ENCODE measurements around the gene ZGPAT.
"Not testable (repeated sequence)": the region's sequence is repeated elsewhere in the genome, so short reads cannot be mapped to it uniquely, and the experiment has no call there.

Gene ZGPAT

DNA sequence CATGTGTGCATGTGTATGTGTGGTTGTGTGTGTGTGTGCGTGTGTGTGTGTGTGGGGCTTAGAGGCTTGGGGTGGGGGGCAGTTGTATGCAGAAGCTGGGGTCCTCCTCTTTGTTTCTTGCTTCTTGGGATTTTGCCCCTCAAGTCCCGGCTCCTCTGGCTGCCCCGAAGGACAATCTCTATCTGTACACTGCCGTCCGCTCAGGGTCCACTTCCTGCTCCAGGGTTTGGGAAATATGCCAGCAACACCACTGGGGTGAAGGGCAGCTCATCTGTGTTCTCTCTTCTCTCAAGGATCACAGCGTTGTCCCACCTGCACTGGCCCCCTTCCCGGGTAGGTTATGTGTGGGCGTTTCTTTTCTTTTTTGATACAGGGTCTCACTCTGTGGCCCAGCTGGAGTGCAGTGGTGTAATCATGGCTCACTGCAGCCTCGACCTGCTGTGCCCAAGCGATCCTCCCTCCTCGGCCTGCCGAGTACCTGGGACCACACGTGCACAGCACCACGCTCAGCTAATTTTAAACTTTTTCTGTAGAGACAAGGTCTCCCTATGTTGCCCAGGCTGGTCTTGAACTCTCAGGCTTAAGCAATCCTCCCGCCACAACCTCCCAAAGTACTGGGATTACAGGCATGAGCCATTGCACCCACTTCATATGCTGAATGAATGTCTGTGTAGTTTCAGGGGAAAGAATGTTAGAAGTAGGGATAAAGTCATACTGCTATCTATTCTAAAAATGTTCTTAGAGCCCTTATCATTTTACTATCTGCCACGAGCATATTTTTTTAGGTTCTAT, 57.4 kb downstream of the ZGPAT start:
- DNase-seq (ENCODE audit: low read depth, low spot score), result no peak

DNA sequence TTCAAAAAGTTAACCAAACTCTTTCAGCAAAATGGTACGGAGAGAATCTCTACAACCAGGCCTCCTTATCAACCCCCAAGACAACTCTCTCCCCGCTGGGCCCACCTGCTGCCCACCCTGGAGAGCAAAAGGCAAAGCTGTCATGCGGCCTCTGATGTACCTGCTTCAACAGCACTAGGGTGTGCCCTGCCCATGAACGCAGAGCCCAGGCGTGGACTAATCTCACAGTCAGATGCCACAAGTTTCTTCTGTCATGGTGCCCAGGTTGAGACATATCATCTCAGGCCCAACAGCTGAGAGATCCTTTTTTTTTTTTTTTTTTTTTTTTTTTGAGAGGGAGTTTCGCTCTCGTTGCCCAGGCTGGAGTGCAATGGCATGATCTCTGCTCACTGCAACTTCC, 58.1 kb downstream of the ZGPAT start:
- DNase-seq (ENCODE audit: low read depth, low spot score), result no peak

DNA sequence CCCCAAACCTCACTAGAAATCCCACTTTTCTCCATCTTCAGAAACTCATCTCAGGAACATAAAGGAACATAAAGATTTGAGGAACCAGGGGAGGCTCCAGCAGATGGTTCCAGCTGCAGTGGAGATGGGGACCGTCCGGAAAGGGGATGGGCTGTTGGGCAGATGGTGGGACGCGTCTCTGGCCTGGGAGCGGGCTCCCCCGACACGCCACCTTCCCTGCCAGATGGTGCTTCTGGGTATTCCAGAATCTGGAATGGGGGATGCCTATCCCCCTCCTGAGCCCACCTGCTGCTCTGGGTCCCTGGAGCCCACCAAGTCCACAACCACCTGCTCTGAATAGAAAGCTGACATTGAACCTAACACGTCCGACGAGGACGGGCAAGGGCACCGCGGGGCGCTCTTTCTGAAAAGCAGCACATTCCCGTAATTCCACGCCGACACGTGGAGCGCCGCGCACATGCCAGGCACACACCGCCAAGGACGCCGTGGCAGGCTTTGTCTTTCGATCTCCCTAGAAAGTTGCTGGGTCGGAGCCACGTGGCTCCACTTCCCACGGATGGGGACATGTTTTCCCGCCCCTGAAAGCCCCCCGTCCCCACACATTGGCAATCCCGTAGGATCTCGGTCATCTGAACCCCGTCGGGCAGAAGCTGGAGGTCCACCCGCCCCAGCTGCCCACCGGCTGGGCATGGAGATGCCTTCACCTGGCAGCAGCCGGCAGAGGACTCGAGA, 59.0 kb downstream of the ZGPAT start:
- no peak for DNase-seq (ENCODE audit: low read depth, low spot score)

DNA sequence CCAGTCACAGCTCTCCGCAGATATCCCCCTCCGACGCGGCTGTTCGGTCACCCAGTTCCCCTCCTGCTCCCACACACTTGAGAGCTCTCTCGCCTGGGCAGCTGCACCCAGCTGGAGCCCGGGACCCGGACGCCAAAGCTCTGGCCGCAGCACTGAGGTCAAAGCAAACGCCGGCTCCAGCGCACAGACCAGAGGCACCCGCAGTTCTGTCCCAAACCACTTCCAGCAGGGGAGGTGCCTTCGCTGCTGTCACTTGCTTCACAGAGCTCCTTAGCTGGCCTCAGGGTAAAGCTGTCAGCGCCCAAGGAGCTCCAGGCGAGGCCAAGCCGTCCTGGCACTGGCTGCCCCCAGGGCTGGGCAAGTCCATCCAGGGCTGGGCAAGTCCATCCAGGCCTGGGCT, 59.6 kb downstream of the ZGPAT start:
- no peak for DNase-seq (ENCODE audit: low read depth, low spot score)

DNA sequence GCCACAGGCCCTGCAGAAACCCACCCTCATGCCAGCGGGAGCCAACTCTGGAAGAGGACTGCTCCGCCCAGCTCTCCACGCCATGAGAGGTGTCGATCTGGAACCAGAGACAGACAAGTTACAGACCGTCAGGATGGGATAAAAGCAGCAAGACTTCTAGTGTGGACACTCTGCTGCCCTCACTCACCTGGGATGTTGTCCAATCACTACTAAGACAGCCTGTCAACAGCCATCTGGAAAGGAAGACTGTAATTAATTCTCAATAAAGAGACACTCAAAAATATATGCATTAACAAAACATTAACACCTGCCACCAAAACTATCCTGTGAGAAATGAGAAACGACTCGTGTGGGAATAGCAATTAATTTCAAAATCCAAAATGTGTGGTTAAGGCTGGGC, 60.0 kb downstream of the ZGPAT start:
- DNase-seq (ENCODE audit: low read depth, low spot score), result no peak

DNA sequence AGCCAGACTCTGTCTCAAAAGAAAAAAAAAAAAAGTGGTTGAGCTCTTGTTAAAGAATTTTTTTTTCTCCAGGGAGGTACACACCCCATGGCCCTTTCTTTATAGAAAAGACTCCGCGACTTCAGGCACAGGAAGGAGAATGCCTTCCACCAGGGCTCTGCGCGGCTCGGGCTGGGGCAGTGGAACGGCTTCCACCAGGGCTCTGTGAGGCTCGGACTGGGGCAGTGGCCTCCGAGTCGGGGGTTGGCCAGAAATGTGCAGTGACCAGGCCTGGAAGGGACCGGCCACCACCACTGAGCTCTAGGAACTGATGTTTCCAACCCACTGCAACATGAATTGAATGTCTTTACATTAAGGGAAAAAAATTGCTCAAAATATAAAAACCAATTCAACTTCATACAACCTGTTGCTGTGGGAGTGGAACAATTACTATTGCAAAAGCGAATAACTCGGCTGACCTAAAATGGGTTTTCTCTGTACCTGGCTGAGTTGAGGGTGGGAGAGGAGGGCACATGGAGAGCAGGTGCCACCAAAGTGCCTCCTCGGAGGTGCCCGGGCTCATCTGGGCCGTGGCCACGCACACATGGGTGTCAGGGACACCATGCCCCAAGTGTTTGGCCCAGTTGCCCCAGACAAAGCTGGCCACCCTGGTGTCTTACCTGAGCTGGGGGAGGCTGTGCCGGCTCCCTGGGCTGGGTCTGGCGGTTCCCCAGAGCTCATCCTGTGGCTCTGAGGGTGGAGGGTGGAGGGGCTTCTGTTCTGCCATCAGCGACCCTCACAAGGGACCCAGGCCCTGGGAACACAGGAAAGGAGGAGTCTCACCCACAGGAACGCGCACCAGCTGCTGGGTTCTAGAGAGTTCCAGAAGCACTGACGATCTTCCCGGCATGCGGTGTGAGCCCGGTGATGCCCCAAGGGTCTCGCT, 61.0 kb downstream of the ZGPAT start:
- no peak for DNase-seq (ENCODE audit: low read depth, low spot score)

DNA sequence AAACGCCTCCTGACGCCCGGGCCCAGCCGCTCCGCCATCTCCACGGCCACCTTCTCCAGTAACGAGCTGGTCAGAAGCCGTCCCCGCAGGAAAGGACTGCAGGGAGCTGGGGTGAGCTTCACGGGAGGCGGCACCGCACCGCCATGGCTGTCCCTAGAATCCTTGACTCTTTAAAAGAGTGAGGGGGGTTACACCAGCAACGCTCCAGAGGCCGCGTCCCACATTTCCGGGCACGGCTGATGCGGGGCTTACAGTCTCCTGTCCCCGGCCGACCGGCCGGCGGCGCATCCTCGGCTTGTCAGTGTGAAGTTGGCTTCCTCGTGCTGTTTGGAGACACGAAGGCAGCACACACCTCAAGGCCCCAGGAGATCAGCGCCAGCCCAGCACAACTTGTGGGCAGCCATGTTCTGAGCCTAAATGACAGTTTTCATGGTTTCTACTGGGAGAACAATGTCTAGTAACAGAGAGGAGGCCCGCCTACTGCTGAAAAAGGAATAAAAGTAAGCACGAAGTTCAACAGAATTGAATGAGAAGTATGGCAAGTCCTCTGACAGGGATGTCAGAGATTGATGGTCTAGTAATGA, 62.1 kb downstream of the ZGPAT start:
- DNase-seq (ENCODE audit: low read depth, low spot score), result no peak

DNA sequence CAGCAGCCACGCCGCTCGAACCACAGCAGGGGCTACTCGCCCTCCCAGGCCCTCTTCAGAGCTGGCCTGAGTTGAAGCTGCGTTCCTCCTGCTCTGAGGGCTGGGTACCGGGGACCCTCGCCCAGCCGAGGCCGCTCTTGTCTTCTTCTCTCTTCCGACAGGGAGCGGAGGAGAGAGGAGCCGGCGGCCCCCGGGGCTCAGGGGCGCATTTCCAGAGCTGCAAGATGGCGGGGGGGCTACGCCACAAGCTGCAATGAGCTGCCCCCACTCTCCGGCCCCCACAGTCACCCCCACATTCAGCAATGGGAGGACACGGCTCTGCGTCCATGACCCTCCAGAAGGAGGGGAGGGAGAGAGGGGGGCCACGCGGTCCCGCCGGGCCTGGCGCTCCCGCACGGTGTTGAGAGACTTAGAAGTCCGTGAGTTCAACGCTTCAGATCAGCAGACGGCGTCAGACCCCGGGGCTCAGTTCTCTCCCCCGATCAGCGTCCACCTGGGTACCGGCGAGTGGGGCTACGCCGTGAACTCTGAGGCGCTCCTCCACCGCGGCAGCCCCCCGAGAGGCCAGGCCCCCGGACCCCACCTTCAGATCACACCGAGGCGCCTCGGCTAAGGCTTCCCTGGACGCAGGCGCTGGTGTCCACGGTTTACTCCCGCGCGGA, 63.3 kb downstream of the ZGPAT start:
- no peak for DNase-seq (ENCODE audit: low read depth, low spot score)

DNA sequence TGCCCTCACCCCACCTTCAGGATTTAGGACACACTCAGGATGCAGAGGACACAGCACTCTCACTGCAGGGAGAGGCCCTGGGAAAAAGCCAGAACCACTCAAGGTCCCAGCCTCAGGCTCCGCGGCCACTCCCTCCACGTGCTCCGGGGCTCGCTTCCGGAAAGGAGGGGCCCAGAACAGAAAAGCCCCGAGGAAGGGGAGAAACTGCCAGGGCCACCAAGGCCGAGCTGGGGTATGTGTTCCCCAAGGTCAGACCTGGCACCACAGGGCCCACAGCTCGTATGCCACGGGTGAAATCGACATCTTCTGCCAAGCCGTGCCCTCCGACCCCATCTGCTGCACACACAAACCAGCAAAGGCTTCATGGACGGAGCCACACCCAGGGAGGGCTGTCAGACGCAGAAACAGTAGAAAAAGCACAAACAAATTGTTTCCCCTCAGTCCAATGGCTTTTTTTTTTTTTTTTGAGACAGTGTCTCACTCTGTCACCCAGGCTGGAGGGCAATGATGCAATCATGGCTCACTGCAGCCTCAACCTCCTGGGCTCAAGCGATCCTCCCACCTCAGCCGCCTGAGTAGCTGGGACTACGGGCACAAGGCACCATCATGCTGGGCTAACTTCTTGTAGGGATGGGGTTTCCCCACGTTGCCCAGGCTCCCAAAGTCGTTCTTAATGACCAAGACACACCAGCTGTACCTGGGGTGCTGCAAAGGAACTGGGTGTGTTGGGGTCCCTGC, 65.1 kb downstream of the ZGPAT start:
- no peak for DNase-seq (ENCODE audit: low read depth, low spot score)

DNA sequence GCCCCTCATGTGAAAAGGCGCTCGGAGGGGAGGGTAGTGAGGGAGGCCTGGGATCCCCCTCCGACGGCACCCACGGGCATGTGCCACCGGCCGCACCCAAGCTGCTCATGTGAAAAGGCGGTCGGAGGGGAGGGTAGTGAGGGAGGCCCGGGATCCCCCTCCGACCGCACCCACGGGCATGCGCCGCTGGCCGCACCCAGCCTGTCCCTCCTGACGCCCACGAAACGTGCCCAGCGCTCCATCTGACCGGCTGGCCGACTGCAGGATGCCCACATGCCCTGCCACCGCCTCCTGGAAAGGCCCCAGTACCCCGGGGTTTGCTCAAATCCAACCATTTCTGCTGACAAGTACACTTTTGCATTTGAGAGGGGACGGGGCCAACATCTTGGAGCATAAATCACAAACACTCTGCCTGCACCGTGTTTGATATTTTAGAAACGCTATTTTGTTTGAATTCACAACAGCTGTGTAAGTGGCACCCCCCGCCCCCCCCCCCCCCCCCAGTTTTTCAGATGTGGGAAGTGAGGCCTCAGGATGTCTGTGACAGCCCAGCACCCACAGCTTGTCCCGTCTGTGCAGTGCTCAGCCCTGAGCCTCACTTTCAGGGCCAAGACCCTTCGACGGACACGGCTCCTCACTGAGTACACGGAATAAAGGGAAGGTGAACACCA, 65.9 kb downstream of the ZGPAT start:
- no peak for DNase-seq (ENCODE audit: low read depth, low spot score)

DNA sequence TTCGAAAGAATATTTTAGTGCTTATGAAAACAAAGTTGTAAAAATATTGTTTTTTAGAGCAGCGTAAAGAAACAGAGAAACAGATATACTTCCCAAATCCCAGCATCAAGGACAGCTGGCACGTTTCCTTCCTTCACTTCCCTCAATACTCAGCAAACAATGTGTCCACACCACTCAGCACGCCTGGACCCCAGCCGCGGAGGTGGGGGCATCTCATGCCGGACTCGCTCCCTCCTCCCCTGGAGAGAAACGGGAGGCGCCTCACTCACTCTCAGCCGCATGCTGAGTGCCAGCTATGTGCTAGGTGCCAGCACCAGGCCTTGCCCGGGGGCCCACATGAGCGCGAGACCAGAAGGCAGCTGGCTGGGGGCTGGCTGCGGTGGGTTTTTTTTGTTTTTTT, 66.5 kb downstream of the ZGPAT start:
- no peak for DNase-seq (ENCODE audit: low read depth, low spot score)

DNA sequence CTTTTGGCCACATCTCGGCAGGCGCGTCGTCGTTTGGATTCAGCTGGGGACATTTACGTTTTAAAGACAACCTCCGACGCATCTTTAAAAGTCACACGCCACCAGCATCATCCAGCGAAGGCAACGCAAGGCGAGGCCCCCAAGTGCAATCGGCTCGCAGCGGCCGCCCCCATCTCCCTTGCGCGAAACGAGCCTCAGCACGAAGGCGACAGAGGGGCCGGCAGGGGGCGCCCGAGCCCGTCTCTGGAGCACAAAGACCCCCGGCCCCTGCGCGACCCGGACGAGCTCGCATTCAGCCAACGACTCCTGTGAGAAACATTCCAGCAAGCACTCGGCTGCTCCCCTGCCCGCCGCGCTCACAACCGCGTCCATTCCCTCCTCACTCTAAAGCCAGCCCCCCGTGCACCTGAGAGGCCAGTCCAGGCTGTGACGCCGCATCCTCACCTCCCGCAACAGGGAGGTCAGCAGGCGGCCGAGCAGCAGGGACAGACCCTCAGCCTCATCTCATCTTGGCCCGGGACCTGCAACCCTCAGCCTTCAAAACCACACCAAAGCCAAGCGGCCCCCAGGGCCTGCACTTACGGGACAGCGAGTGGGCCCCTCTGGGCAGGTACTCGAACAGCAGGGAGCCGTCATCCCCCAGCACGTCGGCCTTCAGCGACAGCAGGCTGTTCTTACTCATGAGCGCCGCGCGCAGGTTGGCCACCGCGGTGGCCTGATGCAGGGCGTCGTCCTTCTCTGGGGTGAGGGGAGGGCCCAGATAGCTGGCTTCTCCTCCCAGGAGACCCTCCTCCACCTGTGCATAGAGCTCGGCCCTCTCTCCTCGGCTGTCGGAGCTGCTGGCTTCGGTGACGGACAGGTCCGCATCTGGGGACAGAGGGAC, 67.5 kb downstream of the ZGPAT start:
- DNase-seq (ENCODE audit: low read depth, low spot score), result peak; percentile 90

DNA sequence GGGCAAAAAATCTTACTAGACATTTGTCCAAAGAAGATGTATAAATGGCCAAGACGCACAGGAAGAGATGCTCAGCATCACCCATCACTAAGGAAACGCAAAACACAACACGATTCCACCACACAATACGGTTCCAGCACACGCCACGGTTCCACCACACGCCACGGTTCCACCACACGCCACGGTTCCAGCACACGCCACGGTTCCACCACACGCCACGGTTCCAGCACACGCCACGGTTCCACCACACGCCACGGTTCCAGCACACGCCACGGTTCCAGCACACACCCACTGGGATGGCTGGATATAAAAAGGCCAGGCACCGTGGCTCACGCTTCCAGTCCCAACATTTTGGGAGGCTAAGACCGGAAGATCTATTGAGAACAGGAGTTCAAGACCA, 69.0 kb downstream of the ZGPAT start:
- not testable (repeated sequence) for DNase-seq (ENCODE audit: low read depth, low spot score)

DNA sequence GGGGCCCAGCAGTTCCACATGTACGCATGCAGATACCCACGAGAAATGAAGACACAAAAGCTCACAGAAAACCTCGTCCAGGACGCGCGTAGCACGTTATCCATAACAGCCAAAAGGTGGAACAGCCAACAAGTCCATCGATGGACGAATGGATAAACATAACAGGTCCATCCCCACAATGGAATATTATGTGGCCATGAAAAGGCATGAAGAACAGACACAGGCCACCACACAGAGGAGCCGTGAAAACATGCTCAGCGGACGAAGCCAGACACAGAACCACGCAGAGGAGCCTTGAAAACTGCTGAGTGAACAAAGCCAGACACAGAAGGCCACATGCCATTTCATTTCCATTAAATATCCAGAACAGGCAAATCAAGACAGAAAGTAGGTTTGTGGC, 69.8 kb downstream of the ZGPAT start:
- DNase-seq (ENCODE audit: low read depth, low spot score), result no peak

DNA sequence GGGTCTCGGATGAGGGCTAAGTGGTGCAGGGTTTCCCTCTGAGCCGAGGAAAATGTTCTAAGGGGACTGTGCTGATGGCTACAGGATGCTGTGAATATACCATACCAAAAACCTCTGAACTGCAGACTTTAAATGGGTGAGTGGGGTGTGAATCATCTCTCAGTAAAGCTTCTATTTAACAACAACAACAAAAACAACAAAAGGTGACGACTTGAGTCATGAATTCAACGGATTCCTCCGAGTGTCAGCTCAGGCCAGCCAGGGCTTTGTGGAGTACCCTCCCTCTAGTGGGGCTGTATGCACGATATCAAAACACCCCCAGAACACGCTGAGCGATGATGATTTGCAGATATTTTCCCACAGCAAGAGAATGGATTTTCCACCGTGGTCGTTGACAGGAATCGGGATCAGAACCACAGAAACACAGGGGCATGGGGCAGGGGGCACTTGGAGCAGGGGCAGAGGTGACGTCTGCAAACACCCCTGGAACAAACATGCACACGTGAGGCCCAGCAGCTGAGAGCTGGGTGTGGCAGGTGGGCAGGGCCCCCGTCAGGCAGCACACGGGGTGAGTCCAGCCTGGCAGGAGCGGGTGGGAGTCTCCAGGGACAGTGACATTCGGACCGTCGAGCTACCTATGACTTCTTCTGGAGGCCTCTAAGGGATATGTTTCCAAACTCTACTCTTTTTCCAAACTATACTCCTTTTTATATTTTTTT, 70.4 kb downstream of the ZGPAT start:
- no peak for DNase-seq (ENCODE audit: low read depth, low spot score)

DNA sequence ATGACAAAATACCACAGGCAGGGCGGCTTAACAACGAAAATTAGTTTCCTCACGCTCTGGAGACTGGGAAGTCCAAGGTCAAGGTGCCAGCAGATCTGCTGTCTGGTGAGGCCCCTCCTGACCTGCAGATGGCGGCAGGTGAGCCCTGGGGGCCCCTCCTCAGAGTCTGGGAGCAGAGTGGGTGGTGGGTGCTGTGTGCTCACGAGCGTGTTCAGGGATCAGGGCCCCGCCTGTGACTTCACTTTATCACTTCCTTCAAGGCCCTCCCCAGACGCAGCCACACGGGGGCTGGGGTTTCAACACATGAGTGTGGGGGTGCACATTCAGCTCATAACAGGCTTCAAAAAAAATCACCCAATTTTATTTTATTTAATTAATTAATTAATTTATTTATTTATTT, 71.0 kb downstream of the ZGPAT start:
- DNase-seq (ENCODE audit: low read depth, low spot score), result no peak

DNA sequence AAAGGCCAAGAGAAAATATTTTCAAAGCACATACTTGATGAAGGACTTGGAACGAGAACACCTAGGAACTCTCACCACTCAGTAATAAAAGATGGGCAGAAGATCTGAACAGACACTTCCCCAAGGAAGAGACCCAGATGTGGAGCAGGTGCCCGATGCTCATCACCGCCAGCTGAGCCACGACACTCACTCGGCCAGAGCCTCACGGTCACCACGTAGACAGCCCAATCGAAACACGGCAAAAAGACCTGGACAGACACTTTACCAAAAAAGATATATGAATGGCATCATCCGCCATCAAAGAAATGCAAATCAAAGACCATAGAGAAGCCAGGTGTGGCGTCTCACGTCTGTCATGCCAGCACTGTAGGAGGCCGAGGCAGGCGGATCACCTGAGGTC, 73.3 kb downstream of the ZGPAT start:
- DNase-seq (ENCODE audit: low read depth, low spot score), result no peak

DNA sequence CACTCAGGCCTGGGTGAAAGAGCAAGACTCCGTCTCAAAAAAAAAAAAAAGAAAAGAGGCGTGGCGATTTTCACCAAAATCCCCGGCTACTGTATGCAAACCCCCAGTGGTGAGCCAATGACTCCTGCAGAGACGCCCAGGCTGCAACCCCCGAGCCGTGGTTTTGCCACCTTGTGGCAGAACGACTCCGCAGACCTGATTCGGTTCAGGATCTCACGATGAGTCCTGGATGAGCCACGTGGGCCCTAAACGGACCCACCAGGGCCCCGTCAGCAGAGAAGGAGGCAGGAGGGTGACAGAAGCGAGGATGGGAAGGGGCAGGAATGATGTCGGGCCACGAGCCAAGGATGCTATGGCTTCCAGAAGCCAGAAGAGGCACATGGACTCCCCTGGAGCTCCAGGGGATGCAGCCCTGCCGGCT, 74.2 kb downstream of the ZGPAT start:
- peak; percentile 70 for DNase-seq (ENCODE audit: low read depth, low spot score)

All from ELF-1 (cell line).